Activated CD8-positive, alpha-beta memory T cell treated with anti-CD3 and anti-CD28 coated beads, Interleukin-2, amount 50 U/mL, for 24 hours (primary cell): ENCODE measurements around the gene GRAMD4.

Experiments used
- DNase-seq: peaks from one replicate; pipeline ENCODE4 v3.0.0-alpha.2; 2020; ENCODE audit errors: extremely low read depth

GRAMD4 gene

GRCh38 chr22:46691571-46691970 is 71.4 kb downstream of the GRAMD4 start:
- no peak for DNase-seq

- no peak for DNase-seq
Observed at GRCh38 chr22:46693634-46694415, 73.6 kb downstream of the GRAMD4 start.

DNA sequence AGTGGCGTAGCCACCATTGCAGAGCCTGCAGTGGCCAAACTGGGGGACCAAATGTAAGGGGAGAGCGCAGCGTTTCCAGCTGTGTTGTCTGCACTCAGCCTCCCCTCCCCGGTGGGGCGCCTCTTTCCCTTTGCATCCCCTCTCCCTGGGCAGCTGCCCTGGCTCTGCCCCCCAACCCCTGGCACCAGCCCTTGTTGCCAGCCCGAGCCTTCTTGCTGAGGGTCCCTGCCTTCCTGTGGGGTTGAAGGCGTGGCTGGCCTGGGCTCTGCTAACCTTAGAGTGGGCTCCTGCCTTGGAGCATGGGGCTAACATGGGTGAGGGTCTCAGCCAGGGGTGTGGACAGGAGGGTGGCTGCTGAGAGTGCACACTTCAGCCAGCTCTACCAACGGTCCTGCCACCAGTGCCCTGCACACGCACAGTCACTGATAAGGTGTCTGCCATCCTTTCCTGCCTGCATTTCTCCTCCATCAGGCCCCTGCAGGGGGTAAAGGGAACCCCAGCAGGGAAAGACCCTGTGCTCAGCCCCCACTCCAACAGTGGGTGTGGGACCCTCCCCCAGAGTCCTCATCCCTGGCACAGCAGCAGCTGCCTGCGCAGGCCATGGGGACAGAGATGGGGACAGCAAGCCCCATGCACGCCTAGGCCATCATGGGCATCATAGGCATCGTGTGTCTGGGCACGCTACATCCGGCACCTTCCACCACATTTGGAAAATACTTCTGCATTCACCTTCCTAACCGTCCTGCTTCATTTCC is 74.4 kb downstream of the GRAMD4 start:
- DNase-seq, result no peak

DNA sequence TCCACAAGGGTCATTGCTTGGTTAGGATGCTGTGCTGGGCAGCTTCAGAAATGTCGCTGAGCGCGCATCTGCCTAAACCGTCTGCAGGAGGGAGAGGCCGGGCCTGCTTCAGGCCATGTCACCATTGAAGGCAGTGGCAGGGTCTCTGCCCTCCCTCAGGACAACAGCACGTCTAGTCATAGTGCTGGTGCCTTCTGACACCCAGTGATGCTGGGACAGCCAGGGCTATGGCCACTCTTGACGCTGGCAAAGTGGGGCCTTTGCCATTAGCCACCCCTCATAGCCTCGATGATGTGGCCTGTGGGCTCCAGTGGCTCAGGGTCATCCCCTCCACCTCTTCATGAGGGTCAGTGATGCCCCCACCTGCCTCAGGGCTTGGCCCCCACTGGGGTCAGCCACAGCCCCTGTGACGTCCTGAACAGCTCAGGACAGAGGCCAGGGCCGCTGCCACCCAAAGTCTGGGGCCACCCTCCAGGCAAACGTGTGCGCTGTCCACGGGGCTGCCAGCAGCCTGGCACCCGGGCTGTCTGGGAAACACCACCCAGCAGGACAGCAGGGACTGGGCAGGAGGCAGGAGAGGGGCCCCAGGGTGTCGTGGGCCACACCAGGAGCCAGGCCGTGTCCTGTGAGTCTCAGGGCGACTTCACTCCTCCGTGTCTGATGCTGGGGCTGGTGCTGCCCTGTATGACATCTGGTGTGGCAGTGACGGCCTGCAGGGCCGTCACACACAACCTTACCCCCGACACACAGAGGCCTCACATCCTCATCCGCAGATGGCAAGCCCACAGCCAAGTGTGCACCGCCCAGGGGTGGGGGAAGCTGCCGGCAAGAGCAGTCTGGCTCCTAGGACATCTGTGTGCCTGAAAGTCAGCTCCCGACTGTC is 75.4 kb downstream of the GRAMD4 start:
- no peak for DNase-seq

- DNase-seq, result no peak
Observed at GRCh38 chr22:46696229-46696518, 76.0 kb downstream of the GRAMD4 start.

DNA sequence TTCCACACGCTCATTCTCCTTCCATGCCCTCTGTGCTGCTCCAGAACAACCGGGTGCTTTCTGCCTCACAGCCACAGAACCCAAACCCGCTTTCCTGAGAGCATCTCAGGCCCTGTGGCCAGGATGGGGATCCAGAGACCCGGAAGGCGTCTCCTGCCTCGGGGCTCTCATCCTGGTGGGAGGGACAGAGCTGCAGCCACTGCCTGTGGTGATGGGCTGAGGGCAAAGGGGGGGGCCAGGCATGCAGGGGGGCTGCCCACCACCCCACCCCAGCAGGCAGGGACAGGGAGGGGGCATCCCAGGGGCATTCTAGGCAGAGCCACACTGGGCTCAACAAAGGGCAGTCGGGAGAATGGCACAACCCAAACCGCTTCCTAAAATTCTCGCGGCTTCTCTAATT is 76.4 kb downstream of the GRAMD4 start:
- no peak for DNase-seq

DNA sequence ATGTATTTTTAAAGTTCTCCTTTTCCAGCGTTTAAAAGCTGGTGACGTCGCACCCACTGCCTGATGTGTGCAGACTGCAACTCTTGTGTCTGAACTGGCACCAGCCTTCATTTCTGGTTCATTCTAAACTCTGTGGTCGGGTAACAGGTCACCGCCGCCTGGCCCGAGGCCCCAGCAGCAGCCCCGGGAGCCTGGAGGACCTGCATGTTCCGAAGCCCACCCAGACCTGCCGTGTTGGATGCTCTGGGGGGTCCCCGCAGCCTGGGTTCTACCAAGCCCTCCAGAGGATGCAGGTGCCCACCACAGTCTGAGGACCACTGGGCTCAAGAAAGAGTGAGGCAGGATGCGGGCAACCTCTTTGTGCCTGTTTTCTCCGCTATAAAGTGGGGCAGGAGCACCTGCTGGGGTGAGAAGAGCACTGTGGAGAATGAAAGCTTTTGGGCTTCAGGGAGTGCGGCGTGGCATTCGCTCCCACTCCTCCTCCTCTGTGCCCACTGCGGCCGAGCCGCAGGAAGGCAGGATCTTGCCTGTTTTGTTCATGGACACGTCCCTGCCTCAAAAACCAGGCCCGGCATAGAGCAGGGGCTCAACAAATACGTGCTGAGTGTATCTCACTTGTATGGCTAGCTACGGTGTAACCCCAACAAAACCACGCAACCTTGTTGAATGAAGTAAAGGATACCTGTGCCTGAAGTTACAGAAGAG is 77.8 kb downstream of the GRAMD4 start:
- no peak for DNase-seq

- DNase-seq, result no peak
Observed at GRCh38 chr22:46699091-46699490, 78.9 kb downstream of the GRAMD4 start.

GRCh38 chr22:46701262-46701661 is 81.1 kb downstream of the GRAMD4 start:
- DNase-seq, result no peak

GRCh38 chr22:46703171-46703995 is 83.2 kb downstream of the GRAMD4 start:
- DNase-seq, result no peak

GRCh38 chr22:46703996-46704370 is 83.8 kb downstream of the GRAMD4 start:
- DNase-seq, result no peak

DNA sequence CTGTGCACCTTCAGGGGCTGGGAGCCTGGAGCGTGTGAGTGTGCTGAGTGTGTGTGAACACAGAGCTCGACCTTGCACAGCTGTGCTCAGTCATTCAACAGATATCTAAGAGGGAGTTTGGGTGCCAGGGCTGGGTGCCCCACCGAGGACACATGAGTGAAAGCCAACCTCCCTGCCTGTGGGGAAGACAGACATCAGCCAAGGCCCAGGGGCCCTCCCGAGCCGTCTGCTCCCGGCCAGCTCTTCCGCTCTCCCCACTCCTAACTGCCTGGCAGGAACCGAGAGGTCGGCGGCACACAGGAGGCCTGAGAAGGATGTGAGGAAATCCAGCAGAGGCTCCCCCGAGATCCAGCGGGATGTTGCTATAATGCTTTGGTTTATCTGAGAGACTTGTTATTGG is 85.9 kb downstream of the GRAMD4 start:
- DNase-seq, result no peak

DNA sequence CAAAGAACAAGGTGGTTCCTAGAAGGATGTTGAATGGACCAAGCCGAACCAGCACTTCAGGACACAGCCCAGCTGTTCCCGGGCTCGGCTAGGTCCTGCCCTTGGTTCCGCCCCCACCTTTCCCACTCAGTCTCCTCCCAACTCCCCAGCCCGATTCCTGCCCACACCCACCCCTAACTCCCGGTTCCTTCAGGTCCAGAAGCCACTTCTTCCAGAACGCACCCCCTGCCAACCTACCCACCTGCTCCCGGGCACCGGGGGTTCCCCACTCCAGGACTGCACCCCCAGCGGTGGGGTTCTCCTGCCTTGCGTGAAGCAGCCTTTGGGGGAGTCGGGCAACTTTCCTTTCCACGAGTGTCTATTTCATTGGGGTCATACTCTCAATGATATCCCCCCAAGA is 87.1 kb downstream of the GRAMD4 start:
- DNase-seq, result no peak

GRCh38 chr22:46707827-46708570 is 87.8 kb downstream of the GRAMD4 start:
- DNase-seq, result no peak

DNA sequence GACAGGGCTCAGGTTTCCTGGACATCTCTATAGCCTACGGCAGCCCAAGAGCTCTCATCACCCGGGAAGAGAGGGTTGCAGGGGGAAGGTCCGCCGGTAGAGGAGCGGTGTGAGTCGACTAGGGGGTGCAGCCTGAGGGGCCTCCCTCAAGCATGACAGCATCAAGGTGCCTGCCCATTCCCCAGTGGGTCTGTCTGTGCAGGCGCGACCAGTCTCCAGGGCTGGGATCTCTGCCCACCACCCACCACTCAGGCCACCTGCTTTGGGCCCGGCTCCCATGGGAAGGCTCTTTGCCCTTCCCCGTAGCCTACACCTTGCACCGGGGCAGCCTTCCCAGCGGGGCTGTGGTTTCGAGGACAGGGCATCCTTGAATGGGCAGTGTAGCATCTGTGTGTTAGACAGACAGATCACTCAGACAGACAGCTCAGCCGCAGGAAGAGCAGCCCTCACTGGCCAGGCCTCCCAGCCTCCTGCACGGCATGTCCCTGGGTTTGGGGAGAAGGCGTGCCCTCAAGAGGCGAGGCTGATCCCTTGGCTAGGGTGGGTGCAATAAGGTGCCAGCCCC is 88.7 kb downstream of the GRAMD4 start:
- DNase-seq, result no peak

GRCh38 chr22:46710806-46711205 is 90.6 kb downstream of the GRAMD4 start:
- DNase-seq, result no peak

GRCh38 chr22:46712288-46712687 is 92.1 kb downstream of the GRAMD4 start:
- DNase-seq, result no peak

- DNase-seq, result no peak
Observed at GRCh38 chr22:46714550-46714949, 94.4 kb downstream of the GRAMD4 start.

GRCh38 chr22:46719921-46720320 is 99.7 kb downstream of the GRAMD4 start:
- no peak for DNase-seq

- DNase-seq, result no peak
Observed at GRCh38 chr22:46721501-46722085, 101.4 kb downstream of the GRAMD4 start.
